Transverse colon (tissue), 4 donors: Measurements from ENCODE around the gene SRXN1. TPM values are rescaled to one million over a fixed set of nuclear protein-coding genes. Genes with fewer than 3 reads are reported as not detected.

ENCODE experiments used
- DNase-seq: peaks from one replicate; pipeline ENCODE4 v3.0.0-alpha.2; 2019
- H3K27ac ChIP-seq, 4 donors: fragments of 200-600 bp; sonication (generic); 2 replicates each; pipeline ENCODE4 v1.5.1; 2016 to 2018; ENCODE audit warnings: inconsistent platforms in 4 of 4
- H3K27me3 ChIP-seq: fragments of 200-600 bp; sonication (generic); 2 replicates; pipeline ENCODE4 v1.5.1; 2017; ENCODE audit warnings: inconsistent platforms
- H3K36me3 ChIP-seq, 4 donors: fragments of 200-600 bp; sonication (generic); 2 replicates each; pipeline ENCODE4 v1.5.1; 2017 to 2019; ENCODE audit warnings: inconsistent platforms in 4 of 4
- H3K4me1 ChIP-seq, 4 donors: fragments of 200-600 bp; sonication (generic); 2 replicates each; pipeline ENCODE4 v1.5.1; 2017 to 2020; ENCODE audit warnings: inconsistent platforms in 4 of 4
- H3K4me3 ChIP-seq, 4 donors: fragments of 200-600 bp; sonication (generic); 1 replicate in 1 of 4; 2 replicates in 3 of 4; pipeline versions ENCODE4 v1.5.1 to v1.6.1; 2017 to 2019; ENCODE audit warnings: inconsistent platforms in 4 of 4
- H3K9me3 ChIP-seq, 2 donors: fragments of 200-600 bp; sonication (generic); 2 replicates each; pipeline ENCODE4 v1.5.1; 2017 to 2019; ENCODE audit warnings: inconsistent platforms in 2 of 2
- CTCF ChIP-seq, 5 experiments: fragments of 200-600 bp in 3 of 5; fragments of 450-650 bp in 2 of 5; sonication (generic) in 3 of 5; IDR thresholded peaks; 1 replicate in 2 of 5; 2 replicates in 3 of 5; pipeline ENCODE4 v1.5.1; 2016 to 2017; ENCODE audit warnings: antibody characterized with exemption in 5 of 5, inconsistent platforms in 3 of 5, mild to moderate bottlenecking in 2 of 5, moderate library complexity in 1 of 5
- EP300 ChIP-seq: sonication (generic); formaldehyde crosslinking; IDR thresholded peaks from one replicate; pipeline ENCODE4 v1.6.1; 2017; ENCODE audit warnings: antibody characterized with exemption, low read depth
- POLR2A ChIP-seq: fragments of 450-650 bp; IDR thresholded peaks from one replicate; pipeline ENCODE4 v1.6.1; 2016; ENCODE audit warnings: antibody characterized with exemption, mild to moderate bottlenecking, moderate library complexity
- POLR2AphosphoS5 ChIP-seq, 3 donors: sonication (generic); formaldehyde crosslinking; IDR thresholded peaks; one replicate each; pipeline ENCODE4 v1.6.1; 2016; ENCODE audit warnings: antibody characterized with exemption in 3 of 3
- WGBS, 2 donors: methylation state at CpG; one replicate each; pipeline ENCODE4 v1.1.5; 2018; ENCODE audit warnings: low coverage in 1 of 2; 5-methylcytosine and 5-hydroxymethylcytosine counted together
- in situ Hi-C, 4 donors: fragments of 200-750 bp; cut with MboI; loops; one replicate each; pipeline versions ENCODE4 v1.15.0 to v1.15.1; 2017; ENCODE audit warnings: low sequenced_read_pairs in 3 of 4, low pct_ligation_motif_present in 1 of 4, low pct_unique_long_range_greater_than_20kb in 1 of 4
- intact Hi-C: fragments of 100-400 bp; cut with DNase I; formaldehyde crosslinking; loops from one replicate; pipeline ENCODE4 v1.15.1; 2023; ENCODE audit warnings: low total_unique reads
- total RNA-seq, 4 donors: library from RNA; depleted of rRNA; stranded (reverse); fragments of >200 nt; gene quantifications; one replicate each; pipeline ENCODE4 v1.1.0, GENCODE V29; 2016

Gene SRXN1
- total RNA-seq, 4 donors from 2014 or later: 8.6 to 43.0 (median 21.2) TPM

- WGBS, 2 donors: 68 to 88% methylated on average over 3 to 4 of the region's 4 CpGs
- Histone ChIP-seq H3K9me3 (no peaks in the 10 kb centered on the region), H3K27me3 (peaks cover 35% of the 10 kb centered on the region), H3K4me1 (no peaks in the 10 kb centered on the region), H3K36me3 (no peaks in the 10 kb centered on the region), H3K4me3 (no peak overlapping the region), H3K27ac (no peak overlapping the region)
- TF ChIP-seq POLR2AphosphoS5 (IDR thresholded peaks at IDR 0.05) (no peak), EP300 (no peak), POLR2A (no peak), CTCF (IDR thresholded peaks at IDR 0.05) (no peak)
- no peak for DNase-seq
- intact Hi-C loops (no loop called here), in situ Hi-C loops (no loop called here)
Observed at GRCh38 chr20:623704-624103, 29.3 kb downstream of the SRXN1 start.

GRCh38 chr20:623021-623420 lies 30.0 kb downstream of the SRXN1 start:
- no peak for TF ChIP-seq POLR2A
- no peak for TF ChIP-seq EP300
- no peak for TF ChIP-seq POLR2AphosphoS5 (IDR thresholded peaks at IDR 0.05)
- no peak for TF ChIP-seq CTCF (IDR thresholded peaks at IDR 0.05)
- in situ Hi-C loops: no loop called here
- H3K27me3 ChIP-seq: peaks cover 40% of the 10 kb centered on the region

GRCh38 chr20:622161-622560 lies 30.8 kb downstream of the SRXN1 start:
- DNase-seq: no peak
- in situ Hi-C loops (no loop called here), intact Hi-C loops (no loop called here)
- Histone ChIP-seq H3K27ac (no peak overlapping the region), H3K36me3 (no peaks in the 10 kb centered on the region), H3K4me1 (no peaks in the 10 kb centered on the region), H3K27me3 (peaks cover 48% of the 10 kb centered on the region), H3K9me3 (peaks cover 0 to 10% of the 10 kb centered on the region in 2 donors), H3K4me3 (no peak overlapping the region)
- 38 to 58% methylated on average over 1 to 7 of the region's 7 CpGs for WGBS, 2 donors
- TF ChIP-seq POLR2A (no peak), POLR2AphosphoS5 (IDR thresholded peaks at IDR 0.05) (no peak), CTCF (IDR thresholded peaks at IDR 0.05) (no peak), EP300 (no peak)

More at GRCh38 chr20:623021-623420, 30.0 kb downstream of the SRXN1 start:
- Histone ChIP-seq H3K27ac (no peak overlapping the region), H3K9me3 (peaks cover 0 to 6% of the 10 kb centered on the region in 2 donors), H3K4me1 (no peaks in the 10 kb centered on the region), H3K4me3 (no peak overlapping the region), H3K36me3 (no peaks in the 10 kb centered on the region)
- DNase-seq: no peak
- WGBS, 2 donors: 7% methylated on average over 4 of the region's 4 CpGs; no CpG with 5 or more reads in 1 of the 2 donors
- intact Hi-C loops: no loop called here

- no peak for DNase-seq
- Histone ChIP-seq H3K4me3 (no peak overlapping the region), H3K27ac (no peak overlapping the region), H3K9me3 (peaks cover 0 to 10% of the 10 kb centered on the region in 2 donors), H3K4me1 (no peaks in the 10 kb centered on the region), H3K36me3 (no peaks in the 10 kb centered on the region), H3K27me3 (peaks cover 49% of the 10 kb centered on the region)
- intact Hi-C loops: no loop called here
- WGBS, 2 donors: 33 to 51% methylated on average over 4 to 5 of the region's 5 CpGs
- TF ChIP-seq POLR2AphosphoS5 (IDR thresholded peaks at IDR 0.05) (no peak), CTCF (IDR thresholded peaks at IDR 0.05) (no peak), POLR2A (no peak), EP300 (no peak)
- in situ Hi-C loops: no loop called here
Observed at GRCh38 chr20:621125-621756, 31.8 kb downstream of the SRXN1 start.
